Stomach smooth muscle (tissue), 2 donors: ENCODE results near the gene ABCB1.

Experiments
- H3K27ac ChIP-seq: one replicate; pipeline ENCODE4 v1.7.0; 2013; ENCODE audit warnings: mild to moderate bottlenecking, low read length, inconsistent platforms
- H3K27me3 ChIP-seq, 2 donors: one replicate each; pipeline ENCODE4 v1.7.0; 2013; ENCODE audit warnings: low read length in 2 of 2; ENCODE audit not compliant: insufficient read depth in 2 of 2, control insufficient read depth in 1 of 2
- H3K36me3 ChIP-seq, 2 donors: one replicate each; pipeline ENCODE4 v1.7.0; 2013; ENCODE audit warnings: low read length in 2 of 2; ENCODE audit not compliant: control insufficient read depth in 2 of 2, insufficient read depth in 2 of 2
- H3K4me1 ChIP-seq: one replicate; pipeline ENCODE4 v1.7.0; 2013; ENCODE audit warnings: low read length; ENCODE audit not compliant: control insufficient read depth, insufficient read depth
- H3K4me3 ChIP-seq, 2 donors: one replicate each; pipeline ENCODE4 v1.7.0; 2013; ENCODE audit warnings: low read length in 2 of 2
- H3K9ac ChIP-seq, 2 donors: one replicate each; pipeline ENCODE4 v1.7.0; 2013; ENCODE audit warnings: low read length in 2 of 2, mild to moderate bottlenecking in 1 of 2
- H3K9me3 ChIP-seq, 2 donors: one replicate each; pipeline ENCODE4 v1.7.0; 2013; ENCODE audit warnings: low read length in 2 of 2; ENCODE audit not compliant: control insufficient read depth in 2 of 2
- donor health status: healthy.
- donor health status: Pancreatic carcinoma.

ABCB1 gene

DNA sequence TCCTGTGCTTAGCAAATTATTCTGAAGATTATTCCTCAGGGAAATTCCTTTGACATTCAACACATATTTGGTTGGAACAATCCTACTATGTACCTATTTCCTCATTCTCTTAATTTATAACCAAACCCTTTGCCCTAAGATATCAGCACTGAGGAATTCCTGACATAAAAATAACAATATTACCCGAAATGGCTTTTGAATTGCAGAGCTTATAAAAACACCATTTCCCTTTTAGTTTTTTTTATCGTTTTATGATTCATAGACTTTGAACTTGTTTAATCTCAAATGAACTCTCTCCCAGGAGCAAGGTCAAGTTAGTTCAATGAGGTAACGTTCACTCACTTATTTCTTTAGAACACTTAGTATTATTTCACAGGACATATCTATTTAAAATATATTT is 7.7 kb upstream of the ABCB1 start:
- Histone ChIP-seq H3K4me3 (no peak overlapping the region), H3K9me3 (no peaks in the 10 kb centered on the region), H3K9ac (no peak overlapping the region), H3K27ac (no peak overlapping the region), H3K36me3 (no peaks in the 10 kb centered on the region), H3K27me3 (peaks cover 0 to 2% of the 10 kb centered on the region in 2 donors), H3K4me1 (no peaks in the 10 kb centered on the region)

DNA sequence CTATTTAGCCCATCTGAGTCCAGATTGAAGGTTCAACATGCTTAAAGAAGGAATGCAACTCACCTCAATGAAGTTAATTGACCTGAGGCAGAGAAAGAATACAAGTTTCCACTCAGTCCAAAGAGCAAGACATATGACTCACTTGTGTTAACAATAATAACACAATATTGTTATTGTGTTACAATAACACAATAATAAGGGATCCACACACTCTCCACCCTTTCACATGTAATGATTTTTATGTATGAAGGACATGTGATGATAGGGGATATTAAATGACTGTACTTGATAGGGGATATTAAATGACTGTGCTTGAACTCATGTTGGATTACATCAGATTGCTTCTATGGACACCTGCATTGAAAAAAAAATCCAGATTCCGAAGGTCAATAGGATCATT is 3.6 kb upstream of the ABCB1 start:
- Histone ChIP-seq H3K9me3 (no peaks in the 10 kb centered on the region), H3K27me3 (peaks cover 6 to 13% of the 10 kb centered on the region in 2 donors), H3K9ac (no peak overlapping the region), H3K36me3 (no peaks in the 10 kb centered on the region), H3K4me3 (no peak overlapping the region), H3K4me1 (no peaks in the 10 kb centered on the region), H3K27ac (no peak overlapping the region)

DNA sequence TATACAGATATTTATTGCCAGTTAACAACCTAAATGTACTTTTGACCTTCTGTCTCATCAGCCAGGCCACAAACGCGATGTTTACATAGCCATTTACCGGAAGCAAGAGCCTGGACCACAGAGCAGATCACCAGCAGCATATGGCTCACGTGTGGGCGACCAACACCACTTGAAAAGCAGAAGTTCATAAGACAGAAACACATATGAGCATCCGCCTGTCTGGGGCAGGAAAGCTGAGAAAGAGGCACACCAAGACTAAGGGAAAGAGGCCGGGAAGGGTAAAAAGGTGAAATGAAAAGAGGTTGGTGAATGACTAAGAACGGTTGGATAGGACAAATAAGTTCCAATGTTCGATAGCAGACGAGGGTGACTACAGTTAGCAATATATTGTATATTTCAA is 1.3 kb downstream of the ABCB1 start:
- no peaks in the 10 kb centered on the region for H3K4me1 ChIP-seq
- no peak overlapping the region for H3K9ac ChIP-seq
- no peaks in the 10 kb centered on the region for H3K9me3 ChIP-seq
- no peak overlapping the region for H3K27ac ChIP-seq
- H3K4me3 ChIP-seq = peak overlapping the region in 1 of 2 donors; percentile 1
- no peaks in the 10 kb centered on the region for H3K36me3 ChIP-seq
- H3K27me3 ChIP-seq = peaks cover 6 to 12% of the 10 kb centered on the region in 2 donors

DNA sequence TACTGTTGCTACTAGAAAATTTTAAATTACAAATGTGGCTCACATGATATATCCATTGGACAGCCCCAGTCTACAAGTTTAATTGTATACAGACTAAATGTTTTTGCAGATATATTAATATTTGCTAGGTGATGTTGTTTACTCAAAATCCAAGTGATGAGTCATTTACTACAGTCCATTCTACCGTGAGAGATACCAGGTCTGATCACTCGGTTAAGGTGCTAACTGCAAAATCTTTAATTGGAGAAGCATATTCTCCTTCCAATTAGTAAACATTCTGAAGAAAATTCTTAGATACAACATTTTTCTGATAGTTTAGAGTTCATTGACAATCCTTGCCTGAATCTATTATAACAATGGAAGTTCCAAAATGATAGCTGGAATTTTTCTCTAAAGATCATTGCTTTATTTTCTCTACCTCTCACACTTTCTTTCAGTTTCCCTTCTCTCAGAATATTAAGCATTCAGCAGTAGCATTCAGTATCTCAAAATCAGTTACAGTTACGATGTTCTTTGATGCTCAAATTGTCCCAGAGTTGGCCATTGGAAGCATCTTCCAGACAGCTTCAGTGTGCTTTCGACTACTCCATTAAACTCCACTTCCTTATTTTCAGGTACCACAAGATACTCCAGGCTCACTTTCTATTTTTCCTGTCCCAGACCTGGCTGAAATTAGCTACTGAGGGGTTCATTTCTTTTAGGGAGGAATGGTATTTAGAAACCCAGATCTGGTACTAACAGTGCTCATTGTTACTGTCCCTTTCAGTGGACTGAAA is 2.3 kb downstream of the ABCB1 start:
- Histone ChIP-seq H3K9ac (no peak overlapping the region), H3K27ac (no peak overlapping the region), H3K27me3 (peaks cover 6 to 11% of the 10 kb centered on the region in 2 donors), H3K36me3 (no peaks in the 10 kb centered on the region), H3K4me3 (no peak overlapping the region), H3K9me3 (no peaks in the 10 kb centered on the region), H3K4me1 (no peaks in the 10 kb centered on the region)

DNA sequence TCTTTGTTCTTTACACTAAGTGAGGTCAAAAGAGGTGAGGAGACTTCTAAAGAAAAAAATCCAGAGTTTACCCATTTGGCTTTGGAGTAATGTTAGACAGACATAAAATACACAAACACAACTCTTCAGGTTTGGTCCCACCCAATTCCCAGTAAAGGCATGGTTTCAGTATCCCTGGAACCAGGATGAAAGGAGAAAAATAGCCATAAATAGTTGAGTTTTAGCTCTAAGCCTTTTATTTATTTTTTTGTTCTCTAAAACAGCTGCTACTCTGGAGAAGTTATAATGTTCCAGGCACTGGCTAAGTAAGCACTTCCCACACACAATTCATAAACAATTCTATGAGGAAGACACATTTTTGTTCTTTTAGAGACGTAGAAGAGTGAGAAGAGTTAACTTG is 4.0 kb downstream of the ABCB1 start:
- Histone ChIP-seq H3K9me3 (no peaks in the 10 kb centered on the region), H3K27me3 (peaks cover 4 to 11% of the 10 kb centered on the region in 2 donors), H3K36me3 (no peaks in the 10 kb centered on the region), H3K9ac (no peak overlapping the region), H3K27ac (no peak overlapping the region), H3K4me1 (no peaks in the 10 kb centered on the region), H3K4me3 (no peak overlapping the region)

DNA sequence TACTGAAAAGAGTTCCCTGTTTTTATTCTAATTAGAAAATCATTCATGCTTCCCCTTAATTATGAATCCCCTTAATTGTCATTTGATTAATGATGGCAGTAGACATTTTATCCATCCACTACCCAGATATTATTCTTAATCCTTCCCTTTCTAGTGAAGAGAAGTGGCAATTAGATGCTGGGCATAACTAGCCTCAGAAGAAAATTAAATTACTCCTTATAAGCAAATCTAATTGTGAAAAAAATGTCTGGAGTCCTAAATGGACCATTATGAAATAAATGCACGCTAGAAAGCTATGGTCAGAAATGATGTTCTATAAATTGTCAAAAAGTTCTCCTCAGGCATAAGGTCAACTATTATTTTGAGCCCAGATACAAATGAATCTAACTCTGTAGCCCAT is 4.5 kb downstream of the ABCB1 start:
- Histone ChIP-seq H3K9me3 (no peaks in the 10 kb centered on the region), H3K27ac (no peak overlapping the region), H3K4me3 (no peak overlapping the region), H3K27me3 (peaks cover 4 to 11% of the 10 kb centered on the region in 2 donors), H3K36me3 (no peaks in the 10 kb centered on the region), H3K9ac (no peak overlapping the region), H3K4me1 (no peaks in the 10 kb centered on the region)

DNA sequence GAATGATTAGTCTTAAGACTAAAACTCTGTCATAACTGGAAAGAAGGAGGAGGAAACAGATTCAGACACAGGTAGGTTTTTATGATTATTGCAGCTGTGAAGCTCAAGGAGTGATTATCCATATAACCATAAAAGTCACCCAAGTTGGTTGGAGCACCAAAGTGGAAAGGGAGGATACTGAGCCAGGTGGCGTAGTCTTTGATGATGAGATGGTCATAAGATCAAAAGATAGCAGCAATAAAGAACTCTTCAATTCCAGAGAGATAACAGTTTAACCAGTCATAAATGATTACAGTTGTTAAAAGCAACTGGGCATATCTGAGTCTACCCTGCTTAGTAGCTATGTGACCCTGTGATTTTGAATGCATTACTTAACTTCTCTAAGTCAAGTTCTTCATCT is 8.4 kb downstream of the ABCB1 start:
- Histone ChIP-seq H3K9ac (no peak overlapping the region), H3K9me3 (no peaks in the 10 kb centered on the region), H3K4me3 (no peak overlapping the region), H3K27ac (no peak overlapping the region), H3K36me3 (no peaks in the 10 kb centered on the region), H3K4me1 (no peaks in the 10 kb centered on the region), H3K27me3 (no peaks in the 10 kb centered on the region)

DNA sequence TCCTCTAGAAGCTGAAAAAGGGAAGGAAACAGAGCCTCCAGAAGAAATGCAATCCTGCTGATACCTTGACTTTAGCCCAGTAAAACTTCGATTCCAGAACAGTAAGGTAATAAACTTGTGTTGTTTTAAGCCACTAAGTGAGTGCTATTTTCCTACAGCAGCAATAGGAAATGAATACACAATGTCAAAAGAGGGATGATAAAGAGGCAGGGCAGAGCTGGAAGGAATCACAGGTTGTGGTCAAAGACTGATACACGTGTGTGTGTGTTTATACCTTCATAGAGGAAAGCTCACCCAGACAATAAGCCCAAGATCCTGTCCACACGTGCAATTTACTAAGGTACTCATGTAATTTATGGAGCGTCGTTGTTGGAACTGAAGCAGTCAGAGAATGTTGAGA is 9.5 kb downstream of the ABCB1 start:
- no peaks in the 10 kb centered on the region for H3K4me1 ChIP-seq
- H3K27ac ChIP-seq = no peak overlapping the region
- H3K9me3 ChIP-seq = no peaks in the 10 kb centered on the region
- no peaks in the 10 kb centered on the region for H3K27me3 ChIP-seq
- H3K36me3 ChIP-seq = no peaks in the 10 kb centered on the region
- H3K4me3 ChIP-seq = no peak overlapping the region
- no peak overlapping the region for H3K9ac ChIP-seq

DNA sequence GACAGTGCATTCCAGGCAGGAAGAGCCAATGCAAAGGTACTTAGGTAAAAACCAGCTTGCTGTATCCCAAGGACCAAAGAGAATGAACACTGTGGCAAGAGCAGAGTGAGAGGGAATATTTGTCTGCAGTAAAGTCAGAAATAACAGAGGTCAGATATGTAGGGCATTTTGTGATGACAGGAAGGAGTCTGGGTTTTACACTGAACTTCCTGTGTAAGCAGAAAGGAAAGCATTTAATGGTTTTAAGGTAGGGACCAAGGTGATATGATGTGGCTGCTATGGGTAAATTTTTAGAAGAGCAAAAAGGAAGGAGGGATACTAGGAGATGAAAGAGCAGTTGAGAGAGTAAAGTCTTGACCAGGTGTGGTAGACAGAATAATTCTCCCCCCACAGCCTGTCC is 10.1 kb downstream of the ABCB1 start:
- no peaks in the 10 kb centered on the region for H3K27me3 ChIP-seq

DNA sequence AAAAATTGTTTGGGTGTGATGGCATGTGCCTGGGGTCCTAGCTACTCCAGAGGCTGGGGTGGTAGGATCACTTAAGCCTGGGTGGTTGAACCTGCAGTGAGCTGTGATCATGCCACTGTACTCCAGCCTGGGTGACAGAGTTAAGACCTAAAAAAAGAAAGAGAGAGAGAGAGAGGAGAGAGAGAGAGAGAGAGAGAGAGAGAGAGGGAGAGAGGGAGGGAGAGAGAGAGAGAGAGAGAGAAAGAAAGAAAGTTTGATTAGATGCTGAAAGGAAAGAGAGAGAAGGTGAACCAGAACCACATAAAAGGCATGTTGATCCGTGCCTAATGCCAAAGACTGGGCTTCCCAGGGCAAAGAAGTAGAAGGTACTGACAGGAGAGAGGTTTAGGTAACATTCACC is 11.1 kb downstream of the ABCB1 start:
- H3K27me3 ChIP-seq = no peaks in the 10 kb centered on the region

More for the DNA sequence above, 10.1 kb downstream of the ABCB1 start:
- Histone ChIP-seq H3K4me1 (no peaks in the 10 kb centered on the region), H3K36me3 (no peaks in the 10 kb centered on the region), H3K27ac (no peak overlapping the region), H3K9ac (no peak overlapping the region), H3K4me3 (no peak overlapping the region), H3K9me3 (no peaks in the 10 kb centered on the region)

DNA sequence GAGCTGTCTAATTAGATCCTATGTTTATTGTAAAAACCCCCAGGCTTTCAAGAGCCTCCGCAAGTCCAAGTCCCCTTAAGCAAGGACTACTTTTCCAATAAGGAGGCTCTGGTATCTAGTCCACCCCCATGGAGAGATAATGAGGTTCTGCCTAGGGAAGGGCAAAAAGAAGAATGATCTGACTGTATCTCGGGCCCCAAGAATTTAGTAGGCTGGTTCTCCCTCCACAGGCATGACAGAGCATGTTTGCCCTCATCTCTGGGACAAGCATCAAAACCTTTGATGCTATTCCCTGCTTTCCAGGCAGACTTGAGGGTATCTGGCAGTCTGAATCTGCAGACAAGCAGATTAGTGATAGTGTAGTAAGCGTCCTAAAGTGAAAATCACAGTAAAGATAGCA is 19.0 kb downstream of the ABCB1 start:
- Histone ChIP-seq H3K36me3 (no peaks in the 10 kb centered on the region), H3K27me3 (no peaks in the 10 kb centered on the region), H3K27ac (no peak overlapping the region), H3K9ac (no peak overlapping the region), H3K9me3 (no peaks in the 10 kb centered on the region), H3K4me1 (no peaks in the 10 kb centered on the region), H3K4me3 (no peak overlapping the region)

More for the DNA sequence above, 11.1 kb downstream of the ABCB1 start:
- H3K9ac ChIP-seq = no peak overlapping the region
- H3K27ac ChIP-seq = no peak overlapping the region
- no peaks in the 10 kb centered on the region for H3K36me3 ChIP-seq
- H3K9me3 ChIP-seq = no peaks in the 10 kb centered on the region
- H3K4me3 ChIP-seq = no peak overlapping the region
- no peaks in the 10 kb centered on the region for H3K4me1 ChIP-seq
